KOPT-K1 (cell line): Measurements from ENCODE around the gene TBC1D19.
"Not testable (repeated sequence)": the region's sequence is repeated elsewhere in the genome, so short reads cannot be mapped to it uniquely, and the experiment has no call there.

Source experiments
- H3K27ac ChIP-seq: fragments of 200-600 bp; sonication (generic); 2 replicates; pipeline ENCODE4 v1.5.1; 2016; ENCODE audit warnings: antibody characterized with exemption, mild to moderate bottlenecking, low read depth, low read length; ENCODE audit not compliant: poor library complexity, severe bottlenecking
- H3K36me3 ChIP-seq: fragments of 200-600 bp; sonication (generic); 2 replicates; pipeline ENCODE4 v1.5.1; 2017; ENCODE audit warnings: antibody characterized with exemption, mild to moderate bottlenecking, low read length, moderate library complexity; ENCODE audit not compliant: insufficient read depth
- H3K9me3 ChIP-seq: fragments of 200-600 bp; sonication (generic); 2 replicates; pipeline ENCODE4 v1.5.1; 2017; ENCODE audit warnings: antibody characterized with exemption, low read length, mild to moderate bottlenecking; ENCODE audit not compliant: insufficient read depth, poor library complexity, severe bottlenecking

Gene TBC1D19

DNA sequence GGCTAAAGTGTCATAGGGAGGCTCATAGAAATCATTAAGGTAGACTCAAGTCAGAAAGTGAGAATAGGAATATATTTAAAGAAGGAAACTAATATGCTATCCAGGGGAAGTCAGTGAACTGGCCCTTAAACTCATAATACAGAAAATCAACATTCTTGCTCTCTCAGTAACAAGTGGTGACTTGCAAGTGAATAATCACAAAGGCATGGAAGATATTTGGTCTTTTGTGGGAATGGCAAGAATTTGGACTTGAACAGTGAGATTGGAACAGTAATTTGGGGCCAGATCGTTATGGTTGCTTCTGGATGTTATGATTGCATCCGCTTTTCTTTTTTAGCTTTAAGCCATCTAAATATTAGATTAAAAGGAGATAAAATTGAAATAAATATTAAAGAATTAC is 103.8 kb downstream of the TBC1D19 start:
- H3K27ac ChIP-seq = no peak overlapping the region
- no peaks in the 10 kb centered on the region for H3K9me3 ChIP-seq
- no peaks in the 10 kb centered on the region for H3K36me3 ChIP-seq

DNA sequence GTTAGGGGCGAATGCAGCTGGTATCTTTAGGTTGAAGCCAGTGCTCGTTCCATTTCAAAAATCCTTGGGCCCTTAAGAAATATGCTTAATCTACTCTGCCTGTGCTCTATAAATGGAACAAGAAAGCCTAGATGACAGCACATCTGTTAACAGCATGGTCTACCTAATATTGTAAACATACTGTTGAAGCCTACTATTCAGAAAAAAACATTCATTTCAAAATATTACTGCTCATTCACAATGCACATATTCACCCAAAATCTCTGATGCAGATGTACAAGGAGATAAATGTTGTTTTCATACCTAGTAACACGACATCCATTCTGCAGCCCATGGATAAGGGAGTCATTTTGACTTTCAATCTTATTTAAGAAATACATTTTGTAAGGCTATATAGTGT is 106.6 kb downstream of the TBC1D19 start:
- no peak overlapping the region for H3K27ac ChIP-seq
- no peaks in the 10 kb centered on the region for H3K9me3 ChIP-seq
- no peaks in the 10 kb centered on the region for H3K36me3 ChIP-seq

DNA sequence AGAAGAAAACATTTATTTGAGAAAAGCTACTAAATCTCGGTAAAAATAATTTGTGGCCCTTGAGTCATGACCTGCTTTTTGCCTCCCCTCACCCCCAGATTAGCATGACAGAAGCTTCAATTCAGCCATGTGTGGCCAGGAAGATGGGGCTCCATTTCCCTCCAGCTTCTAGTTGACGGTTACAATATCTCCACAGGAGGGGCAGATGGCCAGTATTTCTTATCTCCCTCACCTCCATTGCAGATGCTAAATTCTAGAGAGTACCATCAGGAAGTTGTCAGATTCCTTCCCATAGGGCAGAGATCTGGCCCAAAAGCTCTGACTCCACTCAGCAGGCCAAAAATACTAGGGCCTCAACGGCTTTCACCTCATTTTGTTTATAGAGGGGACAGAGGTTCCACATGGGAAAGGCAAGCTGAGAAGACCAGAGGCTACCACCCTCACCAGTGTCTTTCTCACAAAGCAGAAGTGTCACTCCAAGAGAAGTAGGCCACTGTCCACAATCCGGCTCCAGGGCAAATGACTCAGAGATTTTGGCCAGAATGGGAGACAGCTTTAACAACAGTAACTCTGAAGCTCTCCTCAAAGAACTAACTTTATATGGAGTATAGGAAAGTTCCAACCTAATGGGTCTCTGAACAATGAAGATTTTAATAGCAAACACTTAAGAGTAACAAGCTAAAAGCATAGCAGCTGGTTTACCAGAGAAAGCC is 108.3 kb downstream of the TBC1D19 start:
- Histone ChIP-seq H3K9me3 (no peaks in the 10 kb centered on the region), H3K36me3 (no peaks in the 10 kb centered on the region), H3K27ac (no peak overlapping the region)

DNA sequence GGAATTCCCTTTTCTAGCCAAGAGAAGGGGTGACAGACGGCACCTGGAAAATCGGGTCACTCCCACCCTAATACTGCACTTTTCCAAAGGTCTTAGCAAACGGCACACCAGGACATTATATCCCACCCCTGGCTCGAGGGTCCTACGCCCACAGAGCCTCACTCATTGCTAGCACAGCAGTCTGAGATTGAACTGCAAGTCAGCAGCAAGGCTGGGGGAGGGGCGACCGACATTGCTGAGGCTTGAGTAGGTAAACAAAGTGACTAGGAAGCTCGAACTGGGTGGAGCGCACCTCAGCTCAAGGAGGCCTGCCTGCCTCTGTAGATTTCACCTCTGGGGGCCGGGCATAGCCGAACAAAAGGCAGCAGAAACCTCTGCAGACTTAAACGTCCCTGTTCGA is 110.2 kb downstream of the TBC1D19 start:
- not testable (repeated sequence) for H3K9me3 ChIP-seq, H3K27ac ChIP-seq, H3K36me3 ChIP-seq

DNA sequence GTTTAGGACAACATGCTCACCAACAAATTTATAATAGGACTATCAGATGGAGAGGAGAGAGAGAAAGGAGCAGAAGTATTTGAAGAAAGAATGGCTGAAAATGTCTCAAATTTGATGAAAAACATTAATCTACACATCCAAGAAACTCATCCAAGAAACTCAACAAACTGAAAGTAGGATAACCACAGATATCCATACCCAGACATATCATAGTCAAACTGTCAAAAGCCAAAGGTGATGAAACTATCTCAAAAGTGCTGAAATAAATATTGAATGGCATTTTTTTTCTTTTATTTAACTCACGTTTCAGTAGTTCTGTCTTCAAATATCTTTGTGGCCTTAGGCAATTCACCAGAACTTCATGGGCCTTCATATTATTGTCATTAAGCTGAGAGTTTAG is 116.2 kb downstream of the TBC1D19 start:
- no peaks in the 10 kb centered on the region for H3K36me3 ChIP-seq
- H3K27ac ChIP-seq = no peak overlapping the region
- no peaks in the 10 kb centered on the region for H3K9me3 ChIP-seq

DNA sequence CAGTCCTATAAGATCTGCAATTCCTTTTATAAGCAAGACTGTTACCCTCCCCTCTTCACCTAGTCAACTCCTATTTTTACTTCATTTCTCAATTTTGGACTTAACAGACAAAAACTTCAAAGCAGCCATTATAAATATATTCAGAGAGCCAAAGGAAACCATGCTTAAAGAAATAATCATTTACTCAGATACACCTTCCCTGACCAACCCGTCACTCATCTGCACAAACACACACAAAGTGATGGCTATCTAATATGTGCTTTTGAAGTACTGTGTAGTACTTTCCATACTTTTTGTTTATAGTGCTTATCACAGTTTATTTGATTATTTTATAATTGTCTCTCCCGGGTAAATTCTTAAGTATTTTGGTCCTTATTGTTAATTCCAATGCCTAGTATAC is 117.2 kb downstream of the TBC1D19 start:
- H3K36me3 ChIP-seq = no peaks in the 10 kb centered on the region
- no peak overlapping the region for H3K27ac ChIP-seq

DNA sequence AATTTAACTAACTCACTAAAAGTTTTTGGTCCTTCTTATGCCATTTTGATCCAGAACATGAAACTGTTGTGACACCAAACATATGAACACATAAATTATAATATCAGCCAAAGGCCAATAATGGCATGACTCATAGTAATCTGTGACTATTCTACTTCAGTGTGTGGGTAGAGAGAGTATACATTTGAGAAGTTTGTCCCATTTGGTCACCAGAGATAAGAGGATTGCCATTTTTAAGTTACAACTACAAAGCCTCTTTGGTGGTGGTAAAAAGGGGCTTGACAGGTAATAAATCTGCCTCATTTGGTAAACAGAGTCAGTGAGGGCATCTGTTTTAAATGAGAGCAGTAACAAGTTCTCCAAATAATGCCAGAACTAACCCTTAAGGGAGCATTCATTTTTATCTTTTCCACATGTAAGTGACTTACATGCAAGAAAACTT is 117.9 kb downstream of the TBC1D19 start:
- H3K9me3 ChIP-seq = no peaks in the 10 kb centered on the region
- no peak overlapping the region for H3K27ac ChIP-seq
- H3K36me3 ChIP-seq = no peaks in the 10 kb centered on the region

More for the DNA sequence above, 117.2 kb downstream of the TBC1D19 start:
- no peaks in the 10 kb centered on the region for H3K9me3 ChIP-seq

DNA sequence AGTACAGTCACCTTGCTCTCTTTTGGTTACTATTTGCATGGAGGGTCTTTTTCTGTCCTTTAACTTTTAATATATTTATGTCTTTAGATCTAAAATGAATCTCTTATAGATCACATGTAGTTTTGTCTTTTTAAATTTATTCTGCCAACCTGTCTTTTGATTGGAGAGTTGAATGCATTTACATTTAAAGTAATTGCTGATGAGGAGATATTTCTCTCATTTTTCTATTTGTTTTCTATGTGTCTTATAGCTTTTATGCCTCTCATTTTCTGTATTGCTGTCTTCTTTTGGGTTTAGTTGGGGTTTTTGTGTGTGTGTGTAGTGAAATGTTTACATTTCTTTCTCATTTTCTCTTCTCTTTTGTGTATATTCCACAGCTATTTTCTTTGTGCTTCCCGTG is 123.5 kb downstream of the TBC1D19 start:
- H3K9me3 ChIP-seq = peaks cover 5% of the 10 kb centered on the region

DNA sequence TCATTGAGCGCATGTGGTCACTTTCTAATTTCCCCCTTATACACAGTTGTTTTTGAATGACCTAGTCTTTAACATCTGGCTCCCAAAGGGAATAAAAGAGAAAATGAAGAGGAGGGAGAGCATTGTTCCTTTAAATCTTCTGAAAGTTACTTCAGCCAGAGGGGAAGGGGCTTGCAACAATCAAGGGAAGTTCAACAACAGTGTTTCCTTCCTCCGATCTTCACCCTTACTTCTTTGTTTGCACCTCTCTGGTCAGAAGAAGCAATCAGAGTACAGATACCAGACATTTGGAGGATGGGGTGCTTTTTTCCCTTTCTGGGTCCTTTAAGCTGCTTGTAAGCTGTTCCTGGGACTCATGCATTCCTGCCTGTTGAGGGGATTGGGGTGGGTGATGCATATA is 125.4 kb downstream of the TBC1D19 start:
- H3K36me3 ChIP-seq = no peaks in the 10 kb centered on the region
- H3K27ac ChIP-seq = no peak overlapping the region
- H3K9me3 ChIP-seq = peaks cover 5% of the 10 kb centered on the region

More for the DNA sequence above, 123.5 kb downstream of the TBC1D19 start:
- Histone ChIP-seq H3K27ac (no peak overlapping the region), H3K36me3 (no peaks in the 10 kb centered on the region)

DNA sequence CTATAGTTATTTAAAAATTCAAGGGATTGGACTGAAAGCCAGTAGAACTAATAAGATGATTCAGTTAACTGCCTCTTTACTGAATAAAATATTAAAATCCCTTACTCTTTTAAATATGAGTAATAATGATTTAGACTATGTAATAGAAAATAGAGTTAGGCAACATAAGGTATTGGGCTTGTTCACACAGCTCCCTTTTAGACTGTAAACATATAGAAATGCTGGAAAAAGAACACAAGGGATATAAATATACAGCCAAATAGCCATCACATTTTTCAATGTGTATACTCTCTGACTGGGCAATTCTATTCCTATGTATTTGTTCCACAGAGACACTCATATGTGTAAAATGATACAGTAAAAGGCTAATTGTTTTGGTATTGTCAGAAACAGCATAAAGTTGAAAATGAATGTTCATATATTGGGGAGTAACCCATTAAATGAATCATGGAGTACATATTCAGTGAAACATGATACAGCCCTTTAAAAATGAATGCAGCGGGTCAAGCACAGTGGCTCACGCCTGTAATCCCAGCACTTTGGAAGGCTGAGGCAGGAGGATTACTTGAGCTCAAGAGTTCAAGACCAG is 129.8 kb downstream of the TBC1D19 start:
- H3K27ac ChIP-seq = no peak overlapping the region
- H3K36me3 ChIP-seq = no peaks in the 10 kb centered on the region
- H3K9me3 ChIP-seq = peaks cover 5% of the 10 kb centered on the region

DNA sequence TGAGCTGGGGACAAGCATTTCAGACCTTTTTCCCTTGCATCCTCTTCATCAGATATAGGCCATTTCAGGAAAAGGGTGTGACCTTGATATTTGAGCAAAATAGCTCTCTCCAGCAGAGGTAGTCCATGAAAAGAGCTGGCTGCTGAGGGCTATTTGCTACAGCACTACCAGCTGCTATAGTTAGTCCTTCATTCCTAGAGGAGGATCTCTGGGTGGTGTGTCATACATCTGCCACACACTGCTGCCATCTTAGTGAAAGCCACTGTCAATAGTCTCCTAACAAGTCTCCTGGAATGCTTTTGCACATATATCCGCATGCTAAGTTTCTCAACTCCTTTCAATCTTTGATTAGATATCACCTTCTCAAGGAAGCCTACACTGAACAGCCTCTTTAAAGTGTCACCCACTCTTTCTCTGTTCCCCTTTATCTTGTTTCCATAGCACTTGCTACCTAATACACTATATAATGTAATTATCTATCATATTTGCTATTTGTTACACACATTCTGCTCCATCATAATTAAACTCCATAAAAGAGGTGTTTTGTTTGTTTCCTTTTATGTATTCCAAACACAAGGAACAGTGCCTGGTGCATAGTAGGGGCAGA is 131.9 kb downstream of the TBC1D19 start:
- no peak overlapping the region for H3K27ac ChIP-seq
- H3K9me3 ChIP-seq = peaks cover 5% of the 10 kb centered on the region
- H3K36me3 ChIP-seq = no peaks in the 10 kb centered on the region

DNA sequence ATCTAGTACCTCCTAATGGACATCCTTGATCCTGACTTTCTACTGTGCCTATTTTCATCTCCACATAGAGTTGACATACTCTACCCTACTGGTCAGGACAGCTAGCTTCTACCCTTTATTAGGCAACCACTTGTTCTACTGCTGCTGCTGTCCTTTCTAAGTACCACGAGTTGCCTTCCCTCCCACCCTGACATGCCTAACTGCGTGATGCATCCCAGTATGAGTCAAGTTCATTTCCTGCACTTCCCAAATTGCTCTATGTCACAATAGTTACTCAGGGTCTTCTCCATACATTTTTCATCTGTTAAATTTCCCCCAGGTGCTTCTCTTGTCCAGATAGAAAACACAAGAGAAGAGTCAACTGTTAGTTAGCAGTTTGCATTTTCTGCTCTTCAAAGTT is 133.4 kb downstream of the TBC1D19 start:
- no peaks in the 10 kb centered on the region for H3K9me3 ChIP-seq
- no peak overlapping the region for H3K27ac ChIP-seq
- no peaks in the 10 kb centered on the region for H3K36me3 ChIP-seq

DNA sequence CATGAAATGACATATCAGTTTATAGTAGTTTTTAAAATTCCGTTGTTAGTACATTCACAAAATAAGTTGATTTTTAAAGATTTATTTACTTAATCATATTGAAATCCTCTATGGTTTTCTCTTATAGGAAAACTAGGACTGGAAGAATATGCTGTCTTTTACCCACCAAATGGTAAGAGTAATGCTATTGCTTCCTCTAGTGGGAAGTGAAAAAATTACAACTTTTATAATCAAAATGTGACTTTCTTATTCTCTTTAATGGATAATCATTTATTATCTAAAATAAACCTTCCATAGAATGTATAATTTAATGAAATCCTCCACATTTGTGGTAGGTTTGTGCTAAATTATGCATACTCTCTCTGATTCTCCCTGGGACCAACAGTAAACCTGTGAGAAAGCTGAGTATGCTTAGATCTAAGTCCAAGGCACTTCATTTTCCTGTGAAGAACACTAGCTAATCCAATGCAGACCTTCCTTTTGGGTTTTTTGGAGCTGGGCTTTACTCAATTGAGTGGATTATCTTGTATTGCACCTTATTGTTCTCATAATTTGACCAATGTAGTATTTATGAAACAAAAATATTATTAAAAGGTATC is 136.2 kb downstream of the TBC1D19 start:
- Histone ChIP-seq H3K36me3 (no peaks in the 10 kb centered on the region), H3K9me3 (no peaks in the 10 kb centered on the region), H3K27ac (no peak overlapping the region)

DNA sequence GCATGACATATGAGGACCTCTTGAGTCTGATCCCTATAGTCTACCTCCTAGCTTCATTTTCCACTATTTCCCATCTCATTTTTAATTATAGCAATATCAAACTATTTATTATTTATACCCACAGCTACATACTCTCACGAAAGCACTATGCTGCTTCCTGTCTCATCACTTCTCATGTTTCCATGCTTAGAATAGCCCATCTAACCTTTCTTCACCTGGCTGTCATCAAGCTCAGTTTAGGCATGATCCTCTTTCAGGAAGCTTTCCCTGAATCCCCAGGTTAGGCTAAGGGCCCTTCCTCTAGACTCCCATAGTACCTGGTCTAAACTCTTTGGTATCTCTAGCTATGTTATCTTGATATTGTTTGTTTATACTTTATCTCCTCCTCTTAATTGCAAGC is 137.8 kb downstream of the TBC1D19 start:
- Histone ChIP-seq H3K27ac (no peak overlapping the region), H3K36me3 (no peaks in the 10 kb centered on the region)

DNA sequence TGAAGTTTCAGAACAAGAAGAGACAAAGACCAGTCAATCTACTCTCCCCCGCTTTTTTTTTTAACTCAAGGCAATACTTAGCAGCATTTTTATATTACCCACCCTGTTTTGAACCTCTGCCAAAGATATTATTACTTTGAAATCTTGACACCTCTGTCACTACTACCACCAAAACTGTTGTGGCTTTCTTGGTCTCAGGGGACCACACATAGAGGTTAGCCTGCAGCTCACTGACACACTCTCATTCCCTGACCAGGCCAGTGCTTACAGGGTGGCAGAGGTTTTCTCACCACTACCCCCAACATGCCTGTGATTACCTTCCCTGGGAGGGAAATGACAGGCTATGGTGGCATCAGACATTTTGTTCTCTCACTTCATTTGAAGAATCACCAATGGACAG is 139.3 kb downstream of the TBC1D19 start:
- Histone ChIP-seq H3K27ac (no peak overlapping the region), H3K36me3 (no peaks in the 10 kb centered on the region), H3K9me3 (no peaks in the 10 kb centered on the region)

More for the DNA sequence above, 137.8 kb downstream of the TBC1D19 start:
- H3K9me3 ChIP-seq = no peaks in the 10 kb centered on the region
